CMK (cell line): Measurements from ENCODE around the gene KRTAP10-12.
"Not testable (repeated sequence)": the region's sequence is repeated elsewhere in the genome, so short reads cannot be mapped to it uniquely, and the experiment has no call there.

Source experiments
- DNase-seq: peaks from one replicate; pipeline ENCODE4 v3.0.0-alpha.2; 2010; ENCODE audit warnings: low read depth

The KRTAP10-12 gene

GRCh38 chr21:44670642-44671432 lies 26.1 kb upstream of the KRTAP10-12 start:
- DNase-seq: no peak

GRCh38 chr21:44671911-44672310 lies 25.1 kb upstream of the KRTAP10-12 start:
- no peak for DNase-seq

DNA sequence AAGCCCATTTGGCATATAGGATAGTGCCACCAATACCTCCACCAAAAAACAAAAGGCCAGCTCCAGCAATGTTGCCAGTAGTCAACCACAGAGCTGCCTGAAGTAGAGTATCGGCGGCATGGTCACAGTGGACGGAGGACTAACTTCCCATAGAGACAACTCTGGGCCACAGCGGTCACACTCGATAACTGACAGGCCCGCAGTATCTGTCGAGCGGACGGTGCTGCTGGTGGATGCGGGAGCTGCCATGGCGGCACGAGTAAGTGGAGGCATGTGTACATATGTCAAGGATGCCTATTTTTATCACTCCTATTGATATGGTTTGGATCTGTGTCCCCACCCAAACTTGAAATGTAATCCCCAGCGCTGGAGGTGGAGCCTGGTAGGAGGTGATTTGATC lies 19.1 kb upstream of the KRTAP10-12 start:
- no peak for DNase-seq

DNA sequence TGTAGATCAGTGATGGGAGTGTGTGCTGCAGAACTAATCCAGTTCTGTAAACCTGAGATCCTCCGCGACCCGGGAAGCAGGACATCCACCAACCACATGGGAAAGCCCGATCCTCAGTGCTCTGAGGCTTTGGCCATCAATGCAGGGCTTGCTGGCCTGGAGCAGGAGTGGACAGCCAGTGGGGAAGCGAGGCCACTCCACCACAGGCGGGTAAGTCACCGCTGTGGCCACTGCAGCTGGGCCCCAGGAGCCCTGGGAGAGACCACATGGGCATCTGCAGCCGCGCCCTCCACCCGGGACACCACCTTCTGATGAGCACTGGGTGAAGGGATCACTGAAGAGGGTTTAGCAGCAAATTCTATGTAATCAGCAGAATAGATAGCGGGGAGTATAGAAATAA lies 15.8 kb upstream of the KRTAP10-12 start:
- DNase-seq: no peak

- DNase-seq: no peak
Measured at GRCh38 chr21:44681861-44682579, 15.0 kb upstream of the KRTAP10-12 start, which contains the start of gene KRTAP12-1. Gene KRTAP12-1 (minus strand): TSS chr21:44682163. CDS start chr21:44682123, 40 bp downstream.

GRCh38 chr21:44682580-44683151 lies 14.3 kb upstream of the KRTAP10-12 start:
- DNase-seq: no peak

DNA sequence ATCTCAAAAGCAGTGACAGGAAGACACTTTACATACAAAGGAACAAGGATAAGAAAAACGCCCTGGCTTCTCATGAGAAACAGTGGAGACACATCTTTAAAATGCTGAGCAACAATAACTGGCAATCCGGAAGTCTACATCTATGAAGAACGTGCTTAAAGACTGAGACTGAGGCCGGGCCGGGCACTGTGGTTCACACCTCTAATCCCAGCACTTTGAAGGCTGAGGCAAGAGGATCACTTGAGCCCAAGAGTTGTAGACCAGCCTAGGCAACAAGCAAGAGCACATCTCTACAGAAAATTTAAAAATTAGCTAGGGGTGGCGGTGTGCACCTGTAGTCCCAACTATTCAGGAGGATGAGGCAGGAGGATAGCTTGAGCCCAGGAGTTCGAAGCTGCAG lies 12.9 kb upstream of the KRTAP10-12 start:
- DNase-seq: no peak

GRCh38 chr21:44684483-44684882 lies 12.5 kb upstream of the KRTAP10-12 start:
- no peak for DNase-seq

DNA sequence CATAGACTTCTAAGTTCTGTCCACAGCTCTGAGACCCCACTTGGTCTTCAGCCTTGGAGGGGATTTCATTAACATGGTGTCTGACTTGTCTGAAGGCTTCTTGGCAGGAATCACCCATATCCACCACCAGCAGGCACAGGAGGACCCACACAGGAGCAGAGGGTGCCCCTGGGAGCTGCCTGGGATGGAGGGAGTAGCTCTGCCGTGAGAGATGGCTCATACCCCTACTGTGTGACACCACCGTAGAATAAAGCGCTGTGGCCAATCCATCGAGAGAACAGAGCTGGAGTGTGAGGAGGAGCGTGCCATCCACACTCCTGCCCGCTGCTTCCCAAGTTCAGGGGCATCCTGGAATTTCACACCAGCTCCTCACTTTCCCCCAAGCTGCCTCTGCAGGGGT lies 11.9 kb upstream of the KRTAP10-12 start:
- not testable (repeated sequence) for DNase-seq

GRCh38 chr21:44686000-44686781 lies 10.8 kb upstream of the KRTAP10-12 start:
- no peak for DNase-seq

DNA sequence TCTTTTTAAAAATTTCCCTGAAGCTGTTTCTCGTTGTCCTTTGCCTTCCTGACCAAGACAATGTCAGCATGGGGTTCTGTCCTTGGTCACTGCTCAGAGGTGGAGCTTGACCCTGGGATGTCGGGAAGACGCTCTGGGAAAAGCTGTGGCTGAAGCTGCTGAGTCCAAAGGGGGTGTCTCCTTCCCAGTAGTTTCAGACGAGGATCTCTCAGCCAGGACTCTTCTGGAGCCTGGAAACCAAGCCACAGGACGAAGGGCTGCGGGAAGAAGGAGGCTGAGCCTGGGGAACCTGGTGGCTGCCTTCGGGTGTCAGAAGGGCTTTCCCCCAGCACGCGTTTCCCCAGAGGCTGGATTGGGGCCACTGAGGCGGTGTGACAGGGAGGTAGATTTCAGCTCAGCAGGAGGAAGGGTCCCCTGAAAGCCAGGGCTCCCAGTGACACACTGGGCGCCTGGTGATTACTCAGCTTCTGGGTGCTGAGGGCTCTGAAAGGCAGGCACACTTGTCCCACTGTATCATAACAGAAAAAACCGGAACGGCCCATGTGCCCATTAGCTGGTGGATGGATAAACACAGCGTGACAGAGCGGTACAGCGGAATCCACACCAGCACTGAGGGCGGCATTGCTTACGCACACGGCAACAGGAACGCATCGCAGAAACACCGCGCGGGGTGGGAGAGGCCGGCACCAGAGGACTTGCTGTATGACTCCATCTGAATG lies 10.0 kb upstream of the KRTAP10-12 start:
- DNase-seq: no peak

DNA sequence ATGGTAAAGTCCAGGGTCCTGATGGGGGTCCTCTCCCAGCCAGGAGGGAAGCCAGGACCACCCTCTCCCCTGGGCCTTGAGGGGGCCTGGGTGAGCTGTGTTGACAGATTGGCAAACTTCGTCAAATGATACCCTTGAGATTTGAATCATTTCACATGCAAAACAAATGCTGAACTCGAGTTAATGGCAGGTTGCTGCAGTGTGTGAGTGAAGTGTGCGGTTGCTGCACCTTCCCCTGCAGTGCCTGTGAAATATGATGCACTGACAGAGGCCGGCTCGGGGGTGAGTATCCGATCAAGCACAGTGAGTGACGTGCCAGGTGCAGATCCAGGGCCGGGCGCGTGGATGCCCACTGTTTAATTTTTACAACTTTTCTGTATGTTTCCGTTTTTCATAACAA lies 9.3 kb upstream of the KRTAP10-12 start:
- no peak for DNase-seq

GRCh38 chr21:44689740-44690139 lies 7.2 kb upstream of the KRTAP10-12 start:
- DNase-seq: not testable (repeated sequence)

DNA sequence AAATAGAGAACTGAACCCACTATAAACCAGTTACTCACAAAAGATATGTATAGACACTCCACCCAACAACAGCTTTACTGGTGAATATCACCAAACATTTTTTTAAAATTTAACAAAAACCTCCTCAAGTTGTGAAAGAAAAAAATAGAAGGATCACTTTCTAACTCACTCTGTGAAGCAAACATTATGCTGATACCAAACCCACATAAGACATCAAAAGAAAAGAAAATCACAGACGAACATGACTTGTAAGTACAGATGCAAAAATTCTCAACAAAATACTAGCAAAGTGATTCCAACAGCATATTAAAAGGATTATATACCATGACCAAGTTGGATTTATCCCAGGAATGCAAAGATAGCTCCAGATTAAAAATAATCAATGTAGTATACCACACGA lies 5.3 kb upstream of the KRTAP10-12 start:
- DNase-seq: no peak

DNA sequence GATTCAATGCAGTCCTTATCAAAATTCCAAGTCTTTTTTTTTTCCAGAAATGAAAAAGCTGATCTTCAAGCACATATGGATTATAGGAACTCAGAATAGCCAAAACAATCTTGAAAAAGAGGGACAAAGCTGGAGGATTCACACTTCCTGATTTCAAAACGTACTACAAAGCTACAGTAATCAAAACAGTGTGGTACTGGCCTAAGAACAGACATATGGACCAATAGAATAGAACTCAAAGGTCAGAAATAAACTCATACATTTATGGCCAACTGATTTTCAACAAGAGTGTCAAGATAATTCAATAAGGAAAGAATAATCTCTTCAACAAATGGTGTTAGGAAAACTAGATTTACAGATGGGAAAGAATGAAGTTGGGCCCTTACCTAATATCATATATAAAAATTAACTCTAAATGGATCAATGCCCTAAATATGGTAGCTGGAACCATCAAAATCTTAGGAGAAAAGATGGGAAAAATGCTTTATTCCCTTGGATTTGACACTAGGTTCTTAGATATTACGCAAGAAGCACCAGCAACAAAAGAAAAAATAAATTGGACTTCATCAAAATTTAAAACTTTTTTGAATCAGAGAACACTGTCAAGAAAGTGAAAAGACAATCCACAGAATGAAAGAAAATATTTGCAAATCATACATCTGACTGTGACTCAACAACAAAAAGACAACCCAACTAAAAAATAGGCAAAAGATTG lies 4.0 kb upstream of the KRTAP10-12 start:
- DNase-seq: no peak

GRCh38 chr21:44694776-44695175 lies 2.2 kb upstream of the KRTAP10-12 start:
- no peak for DNase-seq

DNA sequence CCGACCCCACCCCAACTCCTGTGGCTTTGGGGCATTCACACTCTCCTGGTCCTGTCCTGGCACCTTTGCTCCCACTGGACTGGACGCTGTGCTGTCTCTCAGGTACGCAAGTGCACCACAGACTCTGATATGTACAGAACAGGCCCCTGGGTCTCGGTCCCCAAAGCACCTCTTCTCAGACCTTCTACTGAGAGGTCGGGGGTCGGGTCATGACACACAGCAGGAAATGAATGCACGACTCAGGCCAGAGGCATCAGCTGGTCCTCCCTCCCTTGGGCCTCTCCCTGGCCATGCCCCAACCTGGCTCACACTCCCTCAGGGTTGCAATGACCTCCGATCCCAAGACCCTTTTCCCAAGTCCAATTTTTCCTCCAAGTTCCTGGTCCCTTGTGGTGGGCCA lies 1.8 kb upstream of the KRTAP10-12 start:
- no peak for DNase-seq

DNA sequence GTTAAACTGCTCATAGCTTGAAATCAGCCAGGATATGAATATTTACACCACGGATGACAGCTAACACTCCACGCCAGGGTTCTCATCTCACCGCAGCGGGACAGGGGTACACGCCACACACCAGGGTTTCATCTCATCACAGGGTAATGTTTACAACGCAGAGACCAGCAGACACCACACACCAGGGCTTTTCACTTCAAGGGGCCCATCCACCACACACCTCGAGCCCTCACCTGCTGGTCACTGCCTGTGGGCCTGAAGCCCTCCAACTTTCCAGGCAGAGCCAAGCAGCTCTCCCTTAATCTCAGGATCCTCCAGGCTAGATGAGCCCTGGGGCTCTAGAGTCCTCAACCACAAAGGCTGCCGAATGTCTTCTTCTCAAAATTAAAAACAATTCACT lies 1.3 kb upstream of the KRTAP10-12 start:
- no peak for DNase-seq

DNA sequence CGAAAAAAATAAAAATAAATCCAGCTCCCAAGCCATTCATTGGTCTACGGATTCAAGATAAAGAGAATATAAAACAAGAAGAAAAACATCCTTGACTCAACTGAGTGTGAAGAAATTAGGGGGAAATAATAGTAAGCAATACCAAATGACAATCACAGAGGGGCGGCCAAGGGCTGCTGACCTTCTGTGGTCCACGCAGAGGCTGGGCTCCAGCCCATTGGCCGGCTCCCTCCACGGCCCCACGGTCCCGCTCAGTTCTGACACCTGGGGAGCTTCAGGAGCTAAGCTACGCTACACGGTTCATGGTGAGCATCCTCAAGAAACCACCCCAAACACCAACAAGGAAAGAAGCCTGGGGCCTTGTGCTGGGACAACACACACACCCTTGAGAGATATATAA lies 400 bp upstream of the KRTAP10-12 start:
- DNase-seq: no peak

DNA sequence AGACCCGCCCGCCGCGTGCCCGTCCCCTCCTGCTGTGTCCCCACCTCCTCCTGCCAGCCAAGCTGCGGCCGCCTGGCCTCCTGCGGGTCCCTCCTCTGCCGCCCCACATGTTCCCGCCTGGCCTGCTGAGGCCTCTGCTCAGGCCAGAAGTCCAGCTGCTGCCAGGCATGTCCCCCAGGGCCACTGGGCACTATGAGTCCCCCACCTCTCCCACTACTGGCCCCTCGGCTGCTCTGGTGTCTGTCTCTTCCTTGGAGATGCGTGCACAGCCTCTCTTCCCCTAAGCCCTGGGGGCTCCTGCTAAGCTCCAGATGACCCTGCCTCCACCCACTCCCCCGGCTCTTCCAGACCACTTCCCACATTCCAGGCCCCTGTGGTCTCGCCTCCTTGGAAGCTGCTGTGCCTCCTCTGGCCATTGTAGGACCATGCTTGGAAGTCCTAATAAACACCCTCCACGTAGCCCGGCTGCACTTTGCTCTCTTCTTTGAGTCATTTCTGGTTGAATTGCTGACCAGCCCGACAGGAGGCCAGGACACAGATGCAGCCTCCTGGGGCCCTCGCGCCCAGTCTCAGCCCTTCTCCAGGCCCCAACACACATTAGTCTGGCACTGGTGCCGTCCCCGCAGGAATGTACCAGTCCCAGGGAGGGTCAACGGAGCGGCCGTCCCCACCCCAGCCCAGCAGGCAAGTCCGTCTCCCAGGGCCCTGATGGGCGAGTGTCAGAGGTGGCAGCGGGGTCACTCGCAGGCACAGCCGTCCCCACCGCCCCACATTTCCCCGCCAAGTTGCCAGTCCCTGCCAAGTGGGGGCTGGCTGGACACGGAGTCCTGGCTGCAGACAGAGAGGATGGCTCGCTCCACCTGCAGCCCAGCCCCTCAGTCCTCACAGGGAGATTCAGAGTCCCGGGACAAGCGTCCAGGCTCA lies 1.1 kb downstream of the KRTAP10-12 start:
- no peak for DNase-seq
